ENCODE measurements around the gene FAM50B.

FAM50B gene

GRCh38 chr6:3808759-3809514 is 40.2 kb upstream of the FAM50B start:
- H3F3A ChIP-seq (ENCODE audit: low read depth) = no peaks in the 10 kb centered on the region
- H3K36me3 ChIP-seq (ENCODE audit: insufficient read depth, low read length) = no peaks in the 10 kb centered on the region
- H4K20me1 ChIP-seq (ENCODE audit: insufficient read depth, low read length, poor library complexity, severe bottlenecking) = no peaks in the 10 kb centered on the region
- no peak overlapping the region for H2AFZ ChIP-seq (ENCODE audit: low read length)
- no peaks in the 10 kb centered on the region for H3K79me2 ChIP-seq (ENCODE audit: insufficient read depth, low read length)
- no peak overlapping the region for H3K9ac ChIP-seq (ENCODE audit: low read depth, low read length, poor library complexity, severe bottlenecking)
- no peak for TF ChIP-seq EZH2phosphoT487 (IDR thresholded peaks at IDR 0.05; ENCODE audit: borderline replicate concordance)
- TF ChIP-seq, protein P1, sequence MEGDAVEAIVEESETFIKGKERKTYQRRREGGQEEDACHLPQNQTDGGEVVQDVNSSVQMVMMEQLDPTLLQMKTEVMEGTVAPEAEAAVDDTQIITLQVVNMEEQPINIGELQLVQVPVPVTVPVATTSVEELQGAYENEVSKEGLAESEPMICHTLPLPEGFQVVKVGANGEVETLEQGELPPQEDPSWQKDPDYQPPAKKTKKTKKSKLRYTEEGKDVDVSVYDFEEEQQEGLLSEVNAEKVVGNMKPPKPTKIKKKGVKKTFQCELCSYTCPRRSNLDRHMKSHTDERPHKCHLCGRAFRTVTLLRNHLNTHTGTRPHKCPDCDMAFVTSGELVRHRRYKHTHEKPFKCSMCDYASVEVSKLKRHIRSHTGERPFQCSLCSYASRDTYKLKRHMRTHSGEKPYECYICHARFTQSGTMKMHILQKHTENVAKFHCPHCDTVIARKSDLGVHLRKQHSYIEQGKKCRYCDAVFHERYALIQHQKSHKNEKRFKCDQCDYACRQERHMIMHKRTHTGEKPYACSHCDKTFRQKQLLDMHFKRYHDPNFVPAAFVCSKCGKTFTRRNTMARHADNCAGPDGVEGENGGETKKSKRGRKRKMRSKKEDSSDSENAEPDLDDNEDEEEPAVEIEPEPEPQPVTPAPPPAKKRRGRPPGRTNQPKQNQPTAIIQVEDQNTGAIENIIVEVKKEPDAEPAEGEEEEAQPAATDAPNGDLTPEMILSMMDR (conservative IDR thresholded peaks at IDR 0.05; ENCODE audit: low read length) = no peak
- no peak overlapping the region for H3K4me3 ChIP-seq (ENCODE audit: low read length, poor library complexity, severe bottlenecking)
- no peaks in the 10 kb centered on the region for H3K9me2 ChIP-seq (replicated peaks; ENCODE audit: low read depth, low read length)
- H3K9me3 ChIP-seq (ENCODE audit: insufficient read depth, low read depth, low read length) = no peaks in the 10 kb centered on the region
- H3K4me2 ChIP-seq (ENCODE audit: low read depth, low read length, poor library complexity, severe bottlenecking) = no peak overlapping the region
- H3K4me1 ChIP-seq (ENCODE audit: insufficient read depth, low read length, poor library complexity, severe bottlenecking) = peaks cover 16% of the 10 kb centered on the region
- H3K27me3 ChIP-seq (ENCODE audit: insufficient read depth, low read length, poor library complexity, severe bottlenecking) = no peaks in the 10 kb centered on the region

DNA sequence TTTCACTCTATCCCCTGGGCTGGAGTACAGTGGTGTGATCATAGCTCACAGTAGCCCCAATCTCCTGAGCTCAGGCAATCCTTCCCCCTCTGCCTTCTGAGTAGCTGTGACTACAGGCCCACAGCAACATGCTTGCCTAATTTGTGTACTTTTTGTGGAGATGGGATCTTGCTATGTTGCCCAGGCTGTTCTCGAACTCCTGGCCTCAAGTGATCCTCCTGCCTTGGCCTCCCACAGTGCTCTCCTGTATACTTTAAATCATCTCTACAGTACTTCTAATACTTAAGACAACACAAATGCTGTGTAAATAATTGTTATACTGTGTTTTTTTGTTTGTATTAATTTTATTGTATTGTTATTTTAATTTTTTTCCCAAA is 39.7 kb upstream of the FAM50B start:
- Histone ChIP-seq H3K27me3 (ENCODE audit: insufficient read depth, low read length, poor library complexity, severe bottlenecking) (no peaks in the 10 kb centered on the region), H2AFZ (ENCODE audit: low read length) (no peak overlapping the region), H3K36me3 (ENCODE audit: insufficient read depth, low read length) (no peaks in the 10 kb centered on the region), H3K4me2 (ENCODE audit: low read depth, low read length, poor library complexity, severe bottlenecking) (no peak overlapping the region), H4K20me1 (ENCODE audit: insufficient read depth, low read length, poor library complexity, severe bottlenecking) (no peaks in the 10 kb centered on the region), H3K9me3 (ENCODE audit: insufficient read depth, low read depth, low read length) (no peaks in the 10 kb centered on the region), H3K9me2 (replicated peaks; ENCODE audit: low read depth, low read length) (no peaks in the 10 kb centered on the region), H3F3A (ENCODE audit: low read depth) (no peaks in the 10 kb centered on the region), H3K9ac (ENCODE audit: low read depth, low read length, poor library complexity, severe bottlenecking) (no peak overlapping the region), H3K79me2 (ENCODE audit: insufficient read depth, low read length) (no peaks in the 10 kb centered on the region), H3K4me1 (ENCODE audit: insufficient read depth, low read length, poor library complexity, severe bottlenecking) (peaks cover 19% of the 10 kb centered on the region), H3K4me3 (ENCODE audit: low read length, poor library complexity, severe bottlenecking) (no peak overlapping the region)
- TF ChIP-seq, protein P1 (conservative IDR thresholded peaks at IDR 0.05; ENCODE audit: low read length) = no peak
- no peak for TF ChIP-seq EZH2phosphoT487 (IDR thresholded peaks at IDR 0.05; ENCODE audit: borderline replicate concordance)

GRCh38 chr6:3809982-3810381 is 39.2 kb upstream of the FAM50B start:
- Histone ChIP-seq H4K20me1 (ENCODE audit: insufficient read depth, low read length, poor library complexity, severe bottlenecking) (no peaks in the 10 kb centered on the region), H3K4me2 (ENCODE audit: low read depth, low read length, poor library complexity, severe bottlenecking) (no peak overlapping the region), H3K27me3 (ENCODE audit: insufficient read depth, low read length, poor library complexity, severe bottlenecking) (no peaks in the 10 kb centered on the region), H3K9me2 (replicated peaks; ENCODE audit: low read depth, low read length) (no peaks in the 10 kb centered on the region), H3K4me1 (ENCODE audit: insufficient read depth, low read length, poor library complexity, severe bottlenecking) (peaks cover 19% of the 10 kb centered on the region), H3K36me3 (ENCODE audit: insufficient read depth, low read length) (no peaks in the 10 kb centered on the region), H3K79me2 (ENCODE audit: insufficient read depth, low read length) (no peaks in the 10 kb centered on the region), H3K9ac (ENCODE audit: low read depth, low read length, poor library complexity, severe bottlenecking) (no peak overlapping the region), H3F3A (ENCODE audit: low read depth) (no peaks in the 10 kb centered on the region), H2AFZ (ENCODE audit: low read length) (no peak overlapping the region), H3K4me3 (ENCODE audit: low read length, poor library complexity, severe bottlenecking) (no peak overlapping the region), H3K9me3 (ENCODE audit: insufficient read depth, low read depth, low read length) (no peaks in the 10 kb centered on the region)
- TF ChIP-seq EZH2phosphoT487 (IDR thresholded peaks at IDR 0.05; ENCODE audit: borderline replicate concordance) = no peak
- TF ChIP-seq, protein P1 (conservative IDR thresholded peaks at IDR 0.05; ENCODE audit: low read length) = no peak
